Mucosa of rectum (tissue), 2 donors: ENCODE measurements around the gene BCAR3.
"Not testable (repeated sequence)": the region's sequence is repeated elsewhere in the genome, so short reads cannot be mapped to it uniquely, and the experiment has no call there.

Source experiments
- H3K27ac ChIP-seq, 2 donors: one replicate each; pipeline ENCODE4 v1.7.0; 2013; ENCODE audit warnings: inconsistent platforms in 2 of 2, low read depth in 2 of 2, low read length in 2 of 2
- H3K27me3 ChIP-seq, 2 donors: one replicate each; pipeline ENCODE4 v1.7.0; 2013; ENCODE audit warnings: low read length in 2 of 2; ENCODE audit not compliant: control insufficient read depth in 2 of 2, insufficient read depth in 2 of 2
- H3K36me3 ChIP-seq, 2 donors: one replicate each; pipeline ENCODE4 v1.7.0; 2013; ENCODE audit warnings: low read length in 2 of 2; ENCODE audit not compliant: control insufficient read depth in 2 of 2, insufficient read depth in 2 of 2
- H3K4me1 ChIP-seq, 2 donors: one replicate each; pipeline ENCODE4 v1.7.0; 2013; ENCODE audit warnings: low read length in 2 of 2, mild to moderate bottlenecking in 1 of 2; ENCODE audit not compliant: control insufficient read depth in 2 of 2, insufficient read depth in 2 of 2
- H3K4me3 ChIP-seq, 2 donors: one replicate each; pipeline ENCODE4 v1.7.0; 2013; ENCODE audit warnings: low read length in 2 of 2
- H3K9ac ChIP-seq, 2 donors: one replicate each; pipeline ENCODE4 v1.7.0; 2013; ENCODE audit warnings: low read length in 2 of 2, low read depth in 1 of 2, mild to moderate bottlenecking in 1 of 2
- H3K9me3 ChIP-seq, 2 donors: one replicate each; pipeline ENCODE4 v1.7.0; 2013; ENCODE audit warnings: low read length in 2 of 2; ENCODE audit not compliant: control insufficient read depth in 2 of 2
- donor health status: healthy.
- donor health status: Normal muscosa, but diverticular disease.

The BCAR3 gene

DNA sequence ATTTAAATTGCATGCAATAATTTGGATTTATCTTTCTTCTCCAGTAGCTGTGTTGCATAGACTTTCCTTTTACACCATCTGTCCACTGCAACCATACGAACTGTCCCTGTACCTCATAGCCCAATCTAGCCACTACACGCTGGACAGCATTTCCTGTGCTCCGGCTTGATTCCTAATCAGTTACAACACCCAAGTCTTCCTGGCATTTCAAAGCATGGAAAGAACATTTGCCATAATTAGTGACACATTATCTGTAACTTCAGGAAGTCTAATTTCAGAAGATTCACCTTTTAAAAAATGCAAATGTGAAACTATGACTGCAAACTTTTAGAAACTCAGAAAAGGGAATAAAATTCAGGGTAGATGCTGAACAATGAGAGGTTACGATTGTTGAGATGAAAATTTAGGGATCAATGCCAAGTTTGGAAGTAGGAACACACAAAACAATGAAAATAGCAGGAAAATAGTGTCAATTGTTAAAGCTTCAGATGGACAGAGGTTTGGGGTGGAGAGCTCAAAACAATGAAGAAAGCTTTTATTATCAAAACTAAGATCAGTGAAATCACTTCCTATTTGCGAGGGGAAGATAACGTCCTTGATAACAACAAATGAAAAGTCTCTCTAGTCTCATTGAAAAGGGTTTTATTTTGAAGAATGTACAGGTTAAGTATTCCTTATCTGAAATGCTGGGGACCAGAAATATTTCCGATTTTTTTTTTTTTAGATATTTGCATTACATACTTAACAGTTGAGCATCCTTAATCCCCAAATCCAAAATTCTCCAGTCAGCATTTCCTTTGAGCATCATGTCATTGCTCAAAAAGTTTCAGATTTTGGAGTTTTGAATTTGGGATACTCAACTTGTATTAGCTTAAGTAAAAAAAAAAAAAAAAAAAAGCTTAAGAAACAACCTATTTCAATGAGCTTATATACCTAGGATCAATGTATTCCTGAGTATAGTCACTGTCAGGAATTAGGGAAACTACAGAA, 126.5 kb downstream of the BCAR3 start:
- Histone ChIP-seq H3K27me3 (no peaks in the 10 kb centered on the region), H3K36me3 (peaks cover 3 to 7% of the 10 kb centered on the region in 2 donors), H3K27ac (peak overlapping the region; percentile 26 to 73), H3K4me1 (peaks cover 3 to 24% of the 10 kb centered on the region in 2 donors), H3K9ac (no peak overlapping the region), H3K4me3 (no peak overlapping the region), H3K9me3 (no peaks in the 10 kb centered on the region)

DNA sequence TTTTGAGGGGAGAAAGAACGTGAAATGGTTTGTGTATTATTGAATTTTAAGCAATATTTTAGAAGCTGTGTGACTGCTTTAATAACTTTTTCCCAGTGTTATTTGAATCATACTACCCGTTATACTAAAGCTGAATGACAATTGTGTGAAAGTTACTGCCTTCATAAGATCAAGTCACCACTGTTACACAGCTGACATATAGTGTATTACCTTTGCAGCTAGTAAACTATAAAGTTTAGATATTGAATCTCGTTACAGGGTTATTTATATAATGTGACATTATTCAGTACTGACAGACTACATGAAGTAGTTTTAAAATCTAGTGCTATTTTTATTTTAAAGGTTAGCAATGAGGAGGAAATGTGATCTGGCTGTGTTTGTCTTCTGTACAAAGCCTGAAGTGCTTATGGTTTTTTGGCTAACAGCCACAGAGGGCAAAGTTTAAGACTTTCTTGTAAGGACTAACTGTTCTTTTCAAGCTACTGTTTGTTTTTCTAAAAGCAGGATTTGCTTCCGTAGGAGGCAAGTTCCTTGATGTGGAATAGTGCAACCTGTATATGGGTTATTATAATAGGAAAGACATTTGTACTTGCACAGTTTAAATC, 127.6 kb downstream of the BCAR3 start:
- not testable (repeated sequence) for H3K27me3 ChIP-seq
- peak overlapping the region; percentile 28 to 73 for H3K27ac ChIP-seq

GRCh38 chr1:93552741-93553455, 128.7 kb downstream of the BCAR3 start:
- H3K36me3 ChIP-seq = peaks cover 9 to 13% of the 10 kb centered on the region in 2 donors
- no peaks in the 10 kb centered on the region for H3K9me3 ChIP-seq
- H3K9ac ChIP-seq = no peak overlapping the region
- H3K27me3 ChIP-seq = no peaks in the 10 kb centered on the region
- H3K27ac ChIP-seq = peak overlapping the region; percentile 19 to 28
- H3K4me3 ChIP-seq = no peak overlapping the region
- peaks cover 3 to 24% of the 10 kb centered on the region in 2 donors for H3K4me1 ChIP-seq

More for the DNA sequence above, 127.6 kb downstream of the BCAR3 start:
- peaks cover 3 to 24% of the 10 kb centered on the region in 2 donors for H3K4me1 ChIP-seq
- peaks cover 9 to 10% of the 10 kb centered on the region in 2 donors for H3K36me3 ChIP-seq
- not testable (repeated sequence) for H3K4me3 ChIP-seq, H3K9me3 ChIP-seq
- H3K9ac ChIP-seq = peak overlapping the region in 1 of 2 donors; percentile 19

- no peaks in the 10 kb centered on the region for H3K27me3 ChIP-seq
- no peak overlapping the region for H3K27ac ChIP-seq
- no peak overlapping the region for H3K9ac ChIP-seq
- peaks cover 9 to 19% of the 10 kb centered on the region in 2 donors for H3K36me3 ChIP-seq
- H3K9me3 ChIP-seq = no peaks in the 10 kb centered on the region
- no peak overlapping the region for H3K4me3 ChIP-seq
- peaks cover 3 to 21% of the 10 kb centered on the region in 2 donors for H3K4me1 ChIP-seq
These were observed 131.8 kb downstream of the BCAR3 start for GRCh38 chr1:93549811-93550210.

DNA sequence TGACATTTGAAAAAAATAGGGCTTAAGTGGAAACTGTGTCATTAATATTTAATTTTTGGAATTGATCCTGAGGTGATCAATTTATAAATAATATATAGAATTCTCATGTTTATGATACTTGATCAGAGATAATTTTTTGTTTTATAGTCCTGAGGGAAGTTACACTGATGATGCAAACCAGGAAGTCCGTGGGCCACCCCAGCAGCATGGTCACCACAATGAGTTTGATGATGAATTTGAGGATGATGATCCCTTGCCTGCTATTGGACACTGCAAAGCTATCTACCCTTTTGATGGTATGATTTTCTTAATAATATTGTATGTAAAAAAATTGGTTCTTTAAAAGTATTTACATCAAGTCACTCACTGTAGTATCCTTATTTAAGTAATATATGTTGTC, 132.5 kb downstream of the BCAR3 start:
- H3K36me3 ChIP-seq = peaks cover 9 to 19% of the 10 kb centered on the region in 2 donors
- H3K9me3 ChIP-seq = no peaks in the 10 kb centered on the region
- H3K27ac ChIP-seq = no peak overlapping the region
- H3K4me1 ChIP-seq = peaks cover 3 to 18% of the 10 kb centered on the region in 2 donors
- H3K4me3 ChIP-seq = no peak overlapping the region
- no peak overlapping the region for H3K9ac ChIP-seq
- no peaks in the 10 kb centered on the region for H3K27me3 ChIP-seq

- peaks cover 0 to 4% of the 10 kb centered on the region in 2 donors for H3K4me1 ChIP-seq
- no peaks in the 10 kb centered on the region for H3K27me3 ChIP-seq
- H3K9me3 ChIP-seq = no peaks in the 10 kb centered on the region
- H3K27ac ChIP-seq = no peak overlapping the region
- H3K36me3 ChIP-seq = peaks cover 9 to 19% of the 10 kb centered on the region in 2 donors
- no peak overlapping the region for H3K9ac ChIP-seq
- H3K4me3 ChIP-seq = no peak overlapping the region
These were observed 135.3 kb downstream of the BCAR3 start for GRCh38 chr1:93546162-93546863.

- H3K4me3 ChIP-seq = no peak overlapping the region
- no peaks in the 10 kb centered on the region for H3K27me3 ChIP-seq
- H3K36me3 ChIP-seq = peaks cover 0 to 3% of the 10 kb centered on the region in 2 donors
- H3K27ac ChIP-seq = no peak overlapping the region
- H3K9ac ChIP-seq = no peak overlapping the region
- peaks cover 0 to 4% of the 10 kb centered on the region in 2 donors for H3K4me1 ChIP-seq
- no peaks in the 10 kb centered on the region for H3K9me3 ChIP-seq
These were observed 139.2 kb downstream of the BCAR3 start for GRCh38 chr1:93542398-93542797.

GRCh38 chr1:93541045-93541444, 140.6 kb downstream of the BCAR3 start:
- Histone ChIP-seq H3K36me3 (no peaks in the 10 kb centered on the region), H3K27ac (no peak overlapping the region), H3K27me3 (no peaks in the 10 kb centered on the region), H3K4me3 (no peak overlapping the region), H3K9me3 (no peaks in the 10 kb centered on the region), H3K9ac (no peak overlapping the region), H3K4me1 (peaks cover 0 to under 1% of the 10 kb centered on the region in 2 donors)

GRCh38 chr1:93537924-93538323, 143.7 kb downstream of the BCAR3 start:
- peaks cover 0 to 2% of the 10 kb centered on the region in 2 donors for H3K36me3 ChIP-seq
- no peak overlapping the region for H3K4me3 ChIP-seq
- no peaks in the 10 kb centered on the region for H3K4me1 ChIP-seq
- no peaks in the 10 kb centered on the region for H3K27me3 ChIP-seq
- H3K27ac ChIP-seq = no peak overlapping the region
- H3K9me3 ChIP-seq = no peaks in the 10 kb centered on the region
- no peak overlapping the region for H3K9ac ChIP-seq
